KOPT-K1 (cell line): ENCODE measurements around the gene VPS9D1.
"Not testable (repeated sequence)": the region's sequence is repeated elsewhere in the genome, so short reads cannot be mapped to it uniquely, and the experiment has no call there.

Experiments
- H3K27ac ChIP-seq: fragments of 200-600 bp; sonication (generic); 2 replicates; pipeline ENCODE4 v1.5.1; 2016; ENCODE audit warnings: antibody characterized with exemption, mild to moderate bottlenecking, low read depth, low read length; ENCODE audit not compliant: poor library complexity, severe bottlenecking
- H3K36me3 ChIP-seq: fragments of 200-600 bp; sonication (generic); 2 replicates; pipeline ENCODE4 v1.5.1; 2017; ENCODE audit warnings: antibody characterized with exemption, mild to moderate bottlenecking, low read length, moderate library complexity; ENCODE audit not compliant: insufficient read depth
- H3K9me3 ChIP-seq: fragments of 200-600 bp; sonication (generic); 2 replicates; pipeline ENCODE4 v1.5.1; 2017; ENCODE audit warnings: antibody characterized with exemption, low read length, mild to moderate bottlenecking; ENCODE audit not compliant: insufficient read depth, poor library complexity, severe bottlenecking

Gene VPS9D1

DNA sequence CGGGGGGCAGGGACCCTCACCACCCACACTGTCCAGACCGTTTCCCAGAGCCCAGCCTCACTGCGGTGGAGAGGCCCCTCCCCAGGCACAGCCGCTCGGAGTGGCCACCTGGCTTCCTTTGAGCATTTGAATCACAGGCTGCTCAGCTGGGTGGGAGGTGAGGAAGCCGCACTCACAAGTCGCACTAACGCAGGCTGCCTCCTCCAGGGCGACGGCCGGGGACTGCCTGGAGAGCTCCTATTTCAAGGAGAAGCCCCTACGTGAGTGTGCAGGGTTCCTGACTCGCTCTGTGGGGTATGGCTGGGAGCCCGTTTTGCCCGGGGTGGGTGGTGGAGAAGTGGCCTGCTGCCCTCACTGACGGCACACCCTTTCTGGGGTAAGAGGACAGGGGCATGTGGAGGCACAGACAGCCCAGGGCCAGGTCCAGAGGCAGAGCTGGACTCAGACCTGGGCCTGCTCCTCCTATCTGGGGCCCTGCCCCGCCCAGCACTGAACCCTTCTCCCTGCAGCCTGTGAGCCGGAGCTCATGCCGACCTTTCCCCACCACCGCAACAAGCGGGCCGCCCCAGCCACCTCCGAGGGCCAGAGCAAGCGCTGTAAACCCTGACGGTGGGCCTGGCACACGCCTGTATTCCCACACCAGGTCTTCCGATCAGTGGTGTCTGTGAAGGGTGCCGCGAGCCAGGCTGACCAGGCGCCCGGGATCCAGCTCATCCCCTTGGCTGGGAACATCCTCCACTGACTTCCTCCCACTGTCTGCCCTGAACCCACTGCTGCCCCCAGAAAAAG, 25.4 kb downstream of the VPS9D1 start:
- no peaks in the 10 kb centered on the region for H3K9me3 ChIP-seq
- peaks cover 68% of the 10 kb centered on the region for H3K36me3 ChIP-seq
- no peak overlapping the region for H3K27ac ChIP-seq

DNA sequence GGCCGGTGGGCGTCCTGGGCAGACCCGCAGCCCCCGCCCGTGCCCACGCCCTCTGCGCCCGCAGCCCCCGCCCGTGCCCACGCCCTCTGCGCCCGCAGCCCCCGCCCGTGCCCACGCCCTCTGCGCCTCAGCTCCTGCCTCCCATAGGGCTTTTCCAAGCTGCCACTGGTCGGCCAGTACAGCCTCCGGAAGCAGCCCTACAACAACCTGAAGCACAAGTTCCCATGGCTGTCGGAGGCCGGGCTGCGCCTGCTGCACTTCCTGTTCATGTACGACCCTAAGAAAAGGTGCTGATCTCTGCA, 26.0 kb downstream of the VPS9D1 start:
- H3K27ac ChIP-seq, H3K9me3 ChIP-seq: not testable (repeated sequence)
- peaks cover 74% of the 10 kb centered on the region for H3K36me3 ChIP-seq

DNA sequence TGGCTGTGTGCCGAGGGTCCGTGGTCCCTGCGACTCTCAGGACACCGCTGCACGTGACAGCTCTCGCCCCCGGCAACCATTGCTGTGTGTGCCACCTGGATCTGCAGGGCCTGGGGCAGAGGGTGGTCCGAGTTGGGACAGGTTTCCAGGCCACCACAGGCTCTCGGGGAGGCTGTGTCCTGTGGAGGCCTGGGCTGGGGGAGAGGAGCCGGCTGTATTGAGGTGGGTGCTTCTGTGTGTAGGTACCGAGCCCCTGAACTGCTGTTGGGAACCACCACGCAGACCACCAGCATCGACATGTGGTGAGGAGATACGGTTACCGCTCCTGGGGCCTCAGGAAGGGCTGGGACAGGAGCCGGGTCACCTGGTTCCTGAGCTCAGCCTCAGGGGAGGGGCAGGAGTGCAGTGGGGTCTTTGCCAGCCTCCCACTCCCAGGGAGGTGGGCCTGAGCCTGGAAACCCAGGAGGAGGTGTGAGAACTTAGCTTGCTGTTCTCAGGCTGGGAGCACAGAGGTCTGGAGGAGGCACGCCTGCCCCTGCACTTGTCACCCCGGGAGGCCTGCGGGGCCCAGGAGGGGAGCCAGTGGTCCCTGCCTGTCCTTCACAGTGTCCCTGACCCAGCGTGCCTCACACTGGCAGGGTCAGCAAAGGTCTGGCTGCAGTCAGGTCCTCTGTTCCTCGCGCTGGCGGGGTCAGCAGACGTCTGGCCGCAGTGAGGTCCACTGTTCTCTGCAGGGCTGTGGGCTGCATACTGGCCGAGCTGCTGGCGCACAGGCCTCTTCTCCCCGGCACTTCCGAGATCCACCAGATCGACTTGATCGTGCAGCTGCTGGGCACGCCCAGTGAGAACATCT, 26.5 kb downstream of the VPS9D1 start:
- H3K27ac ChIP-seq = no peak overlapping the region
- H3K9me3 ChIP-seq = no peaks in the 10 kb centered on the region
- H3K36me3 ChIP-seq = peaks cover 80% of the 10 kb centered on the region

DNA sequence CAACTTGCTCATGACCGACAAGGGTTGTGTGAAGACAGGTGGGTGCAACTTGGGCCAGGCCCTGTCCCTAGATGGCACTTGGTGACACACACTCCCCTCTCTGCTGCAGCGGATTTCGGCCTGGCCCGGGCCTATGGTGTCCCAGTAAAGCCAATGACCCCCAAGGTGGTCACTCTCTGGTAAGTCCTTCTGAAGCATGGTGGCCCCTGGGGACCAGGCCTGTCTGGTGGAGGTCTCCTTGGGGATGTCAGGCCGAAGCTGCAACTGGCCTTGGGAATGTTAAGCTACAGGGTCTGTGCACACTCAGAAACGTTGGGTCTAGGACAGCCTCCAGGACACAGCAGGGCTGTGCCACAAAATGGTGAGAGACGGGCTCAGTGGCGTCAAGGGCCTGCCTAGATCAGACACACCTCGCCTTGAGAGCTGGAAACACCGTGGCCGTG, 27.4 kb downstream of the VPS9D1 start:
- Histone ChIP-seq H3K27ac (no peak overlapping the region), H3K36me3 (peaks cover 88% of the 10 kb centered on the region), H3K9me3 (no peaks in the 10 kb centered on the region)

DNA sequence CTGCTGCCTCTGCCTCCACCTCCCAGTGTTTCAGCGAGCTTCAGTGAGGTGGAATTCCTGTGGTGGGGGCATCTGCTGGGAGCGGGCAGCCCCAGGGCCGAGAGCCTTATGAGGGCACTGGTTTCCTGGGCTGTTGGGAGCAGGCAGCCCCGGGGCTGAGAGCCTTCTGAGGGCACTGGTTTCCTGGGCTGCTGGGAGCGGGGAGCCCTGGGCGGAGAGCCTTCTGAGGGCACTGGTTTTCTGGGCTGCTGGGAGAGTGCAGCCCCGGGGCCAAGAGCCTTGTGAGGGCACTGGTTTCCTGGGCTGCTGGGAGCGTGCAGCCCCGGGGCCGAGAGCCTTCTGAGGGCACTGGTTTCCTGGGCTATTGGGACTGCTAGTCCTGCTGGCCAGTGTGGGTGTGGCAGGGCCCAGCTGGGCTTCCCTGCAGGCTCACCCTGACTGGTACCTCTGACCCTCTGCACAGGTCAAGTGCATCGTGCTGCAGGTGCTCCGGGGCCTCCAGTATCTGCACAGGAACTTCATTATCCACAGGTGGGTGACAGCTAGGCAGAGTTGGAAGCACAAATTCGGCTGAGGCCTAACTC, 28.6 kb downstream of the VPS9D1 start:
- Histone ChIP-seq H3K36me3 (peaks cover 87% of the 10 kb centered on the region), H3K9me3 (no peaks in the 10 kb centered on the region), H3K27ac (no peak overlapping the region)

DNA sequence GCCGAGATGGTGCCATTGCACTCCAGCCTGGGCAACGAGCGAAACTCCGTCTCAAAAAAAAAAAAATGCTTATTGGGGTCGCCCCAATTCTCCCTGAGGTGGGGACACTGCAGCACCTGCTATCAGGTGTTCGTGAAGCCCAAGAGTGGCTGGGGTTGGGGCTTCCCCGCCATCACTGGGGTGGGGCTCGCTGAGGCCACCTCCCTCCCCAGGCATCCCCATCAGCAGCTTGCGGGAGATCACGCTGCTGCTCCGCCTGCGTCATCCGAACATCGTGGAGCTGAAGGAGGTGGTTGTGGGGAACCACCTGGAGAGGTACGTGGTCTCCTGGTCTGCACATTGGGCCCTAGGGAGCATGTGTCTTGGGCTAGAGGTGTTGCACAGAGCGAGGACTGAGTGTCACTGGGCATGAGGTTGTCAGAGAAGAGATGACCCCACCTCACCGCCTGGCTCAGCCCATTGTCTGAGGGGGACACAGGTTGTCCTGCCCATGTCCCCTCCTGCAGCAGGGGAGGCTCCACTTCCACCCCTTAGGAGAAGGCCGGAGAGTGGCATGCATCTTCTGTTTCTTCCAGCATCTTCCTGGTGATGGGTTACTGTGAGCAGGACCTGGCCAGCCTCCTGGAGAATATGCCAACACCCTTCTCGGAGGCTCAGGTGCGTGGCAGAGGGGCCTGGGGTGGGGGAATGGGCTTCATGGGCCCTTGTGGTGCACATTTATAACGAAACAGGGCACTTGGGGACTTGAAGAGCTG, 29.3 kb downstream of the VPS9D1 start:
- Histone ChIP-seq H3K9me3 (no peaks in the 10 kb centered on the region), H3K27ac (no peak overlapping the region), H3K36me3 (peaks cover 81% of the 10 kb centered on the region)

DNA sequence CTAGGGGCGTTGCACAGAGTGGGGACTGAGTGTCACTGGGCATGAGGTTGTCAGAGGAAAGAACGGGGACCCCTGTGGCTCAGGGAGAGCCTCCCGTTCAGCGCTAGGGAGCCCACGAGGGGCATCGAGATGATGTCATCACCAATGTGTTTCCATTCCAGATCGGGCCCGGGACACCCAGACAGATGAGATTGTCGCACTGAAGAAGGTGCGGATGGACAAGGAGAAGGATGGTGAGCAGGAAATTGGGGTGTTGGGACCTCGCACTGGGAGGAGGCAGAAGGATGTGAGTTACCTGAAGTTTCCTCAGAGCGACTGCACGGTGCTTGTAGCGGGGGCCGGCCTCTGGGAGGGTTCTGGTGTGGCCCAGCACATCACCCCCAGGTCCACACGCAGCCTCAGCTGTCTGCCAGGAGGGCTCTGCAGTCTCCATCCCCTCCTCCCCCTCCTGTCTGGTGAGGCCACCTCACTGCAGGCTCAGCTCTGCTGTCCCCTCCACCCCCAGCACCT, 30.3 kb downstream of the VPS9D1 start:
- H3K36me3 ChIP-seq = peaks cover 71% of the 10 kb centered on the region
- H3K27ac ChIP-seq = no peak overlapping the region
- peaks cover 3% of the 10 kb centered on the region for H3K9me3 ChIP-seq

DNA sequence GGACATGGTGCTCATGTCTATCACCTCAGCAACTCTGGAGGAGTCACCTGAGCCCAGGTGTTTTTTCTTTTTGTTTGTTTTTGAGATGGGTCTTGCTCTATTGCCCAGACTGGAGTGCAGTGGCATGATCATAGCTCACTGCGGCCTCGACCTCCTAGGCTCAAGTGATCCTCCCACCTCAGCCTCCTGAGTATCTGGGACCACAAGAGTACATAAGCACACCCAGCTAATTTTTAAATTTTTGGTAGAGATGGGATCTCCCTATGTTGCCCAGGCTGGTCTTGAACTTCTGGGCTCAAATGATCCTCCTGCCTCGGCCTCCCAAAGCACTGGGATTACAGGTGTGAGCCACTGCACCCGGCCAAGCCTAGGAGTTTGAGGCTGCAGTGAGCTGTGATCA, 31.1 kb downstream of the VPS9D1 start:
- not testable (repeated sequence) for H3K27ac ChIP-seq
- Histone ChIP-seq H3K9me3 (peaks cover 11% of the 10 kb centered on the region), H3K36me3 (peaks cover 63% of the 10 kb centered on the region)

DNA sequence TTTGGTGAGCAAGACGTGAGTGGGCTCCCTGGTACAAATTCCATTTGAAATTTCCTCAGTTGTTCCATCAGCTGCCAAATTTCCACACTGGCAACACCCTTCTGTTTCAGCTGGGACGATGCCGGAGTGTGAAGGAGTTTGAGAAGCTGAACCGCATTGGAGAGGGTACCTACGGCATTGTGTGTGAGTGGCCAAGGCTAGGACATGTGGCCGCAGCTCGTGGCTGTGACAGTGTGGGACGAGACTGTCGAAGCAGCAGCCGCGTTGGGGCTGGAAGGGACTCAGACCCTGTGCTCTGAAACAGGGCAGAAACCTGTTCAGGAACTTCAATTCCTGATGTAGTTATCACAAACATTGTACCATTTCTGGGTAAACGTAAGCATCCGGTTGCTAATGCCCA, 31.6 kb downstream of the VPS9D1 start:
- Histone ChIP-seq H3K36me3 (peaks cover 58% of the 10 kb centered on the region), H3K9me3 (peaks cover 12% of the 10 kb centered on the region), H3K27ac (no peak overlapping the region)

DNA sequence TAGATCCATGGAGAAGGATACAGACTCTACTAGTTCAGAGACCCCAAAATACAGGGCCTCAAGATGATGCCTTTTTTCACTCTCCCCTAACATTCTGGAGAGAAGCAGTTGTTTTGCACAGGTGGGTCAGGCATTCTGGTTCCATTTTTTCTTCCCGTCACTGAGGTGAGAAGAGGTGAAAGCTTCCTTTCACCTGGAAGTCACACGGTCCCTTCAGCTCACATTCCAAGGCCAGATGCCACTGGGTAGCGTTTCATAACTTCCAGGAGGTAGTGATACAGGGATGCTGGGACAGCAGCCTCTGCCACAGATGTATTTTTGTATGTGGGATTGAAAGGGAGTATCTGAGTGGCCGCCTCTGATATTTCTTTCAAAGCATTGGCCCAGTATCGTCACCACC, 32.3 kb downstream of the VPS9D1 start:
- peaks cover 50% of the 10 kb centered on the region for H3K36me3 ChIP-seq
- H3K9me3 ChIP-seq = peaks cover 12% of the 10 kb centered on the region
- H3K27ac ChIP-seq = no peak overlapping the region

DNA sequence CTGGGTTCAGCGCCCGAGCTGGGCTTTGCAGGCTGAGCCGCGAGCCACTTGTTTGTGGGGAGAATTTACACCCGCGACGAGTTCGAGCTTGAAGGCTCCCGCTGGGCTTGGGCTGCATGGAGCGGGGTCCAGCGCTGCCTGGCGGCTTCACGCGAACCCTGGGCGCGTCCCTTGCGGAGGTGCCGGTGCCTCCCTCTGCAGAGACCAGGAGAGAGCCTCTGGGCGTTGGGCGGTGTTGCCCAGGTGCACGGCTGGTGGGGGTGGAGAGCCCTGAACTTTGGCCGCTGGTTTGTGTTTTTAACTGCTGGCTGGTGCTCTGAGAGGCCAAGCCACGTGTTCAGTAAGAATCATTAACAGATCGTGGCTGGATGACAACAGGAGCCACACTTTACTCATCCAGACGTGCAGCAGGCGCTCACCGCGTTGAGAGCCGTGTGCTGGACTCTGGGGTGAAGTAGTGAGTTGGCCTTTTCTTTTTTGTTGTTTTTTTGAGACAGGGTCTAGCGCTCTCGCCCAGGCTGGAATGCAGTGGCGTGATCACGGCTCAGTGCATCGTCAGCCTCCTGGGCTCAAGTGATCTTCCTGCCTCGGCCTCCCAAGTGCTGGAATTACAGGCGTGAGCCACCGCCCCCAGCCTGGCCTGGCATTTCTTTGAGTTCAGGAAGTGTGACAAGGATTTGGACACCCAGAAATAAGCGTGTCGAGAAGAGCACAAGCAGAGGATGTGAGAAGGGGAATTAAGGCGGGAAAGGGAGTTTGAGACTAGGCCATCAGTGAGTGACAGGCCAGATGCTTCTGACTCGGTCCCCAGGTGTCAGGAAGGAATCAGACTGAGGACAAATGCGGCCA, 33.4 kb downstream of the VPS9D1 start:
- Histone ChIP-seq H3K9me3 (peaks cover 12% of the 10 kb centered on the region), H3K27ac (peak overlapping the region; percentile 98), H3K36me3 (peaks cover 41% of the 10 kb centered on the region)

DNA sequence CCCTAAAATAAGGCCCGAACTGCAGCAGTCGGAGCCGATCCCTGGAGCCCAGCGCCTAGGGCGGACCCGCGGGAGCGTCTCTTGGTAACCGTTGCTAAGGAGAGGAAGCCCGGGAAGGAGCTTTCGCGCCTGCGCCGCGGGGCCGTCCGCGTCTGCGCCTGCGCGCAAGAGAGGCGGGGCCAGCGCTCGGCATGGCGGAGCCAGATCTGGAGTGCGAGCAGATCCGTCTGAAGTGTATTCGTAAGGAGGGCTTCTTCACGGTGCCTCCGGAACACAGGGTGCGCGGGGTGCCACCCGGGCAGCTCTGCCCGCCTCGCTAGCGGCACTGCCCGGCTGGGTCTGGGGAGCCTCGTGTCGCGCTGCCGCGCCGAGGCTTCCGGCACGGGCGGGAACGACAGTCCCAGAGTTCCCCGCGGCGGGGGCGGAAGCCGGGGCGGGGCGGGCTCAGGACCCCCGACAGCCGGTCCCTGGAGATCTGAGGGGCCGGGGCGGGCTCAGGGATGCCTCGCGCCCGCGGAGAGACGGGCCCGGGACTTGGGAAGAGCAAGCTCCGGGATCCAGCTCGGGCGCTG, 34.1 kb downstream of the VPS9D1 start, which contains the start of gene CDK10:
CDK10 (plus strand) TSS at position 170 of the 572 bp plus-strand sequence; CDS start at position 192, 22 bp downstream.
- Histone ChIP-seq H3K27ac (peak within 1 kb of the TSS; percentile 98), H3K36me3 (peaks cover 34% of the 10 kb centered on the region)

DNA sequence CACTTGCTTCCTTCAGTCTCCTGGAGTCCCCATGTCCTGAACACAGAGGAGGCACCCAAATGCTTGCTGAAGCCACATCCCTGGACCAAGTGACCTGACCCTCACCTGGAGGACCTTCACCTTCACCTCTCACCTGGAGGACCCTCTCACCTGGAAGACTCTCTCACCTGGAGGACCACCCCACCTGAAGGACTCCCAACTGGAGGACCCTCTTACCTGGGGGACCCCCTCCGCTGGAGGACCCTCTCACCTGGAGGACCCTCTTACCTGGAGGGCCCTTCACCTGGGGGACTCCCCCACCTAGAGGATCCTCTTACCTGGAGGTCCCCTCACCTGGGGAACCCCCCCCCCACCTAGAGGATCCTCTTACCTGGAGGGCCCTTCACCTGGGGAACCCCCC, 34.8 kb downstream of the VPS9D1 start:
- peaks cover 28% of the 10 kb centered on the region for H3K36me3 ChIP-seq
- H3K9me3 ChIP-seq = peaks cover 16% of the 10 kb centered on the region
- H3K27ac ChIP-seq = no peak overlapping the region

More for the DNA sequence above, 34.1 kb downstream of the VPS9D1 start, which contains the start of gene CDK10:
- H3K9me3 ChIP-seq = peaks cover 12% of the 10 kb centered on the region
